ENCODE measurements around the gene LPCAT2.

LPCAT2 gene

DNA sequence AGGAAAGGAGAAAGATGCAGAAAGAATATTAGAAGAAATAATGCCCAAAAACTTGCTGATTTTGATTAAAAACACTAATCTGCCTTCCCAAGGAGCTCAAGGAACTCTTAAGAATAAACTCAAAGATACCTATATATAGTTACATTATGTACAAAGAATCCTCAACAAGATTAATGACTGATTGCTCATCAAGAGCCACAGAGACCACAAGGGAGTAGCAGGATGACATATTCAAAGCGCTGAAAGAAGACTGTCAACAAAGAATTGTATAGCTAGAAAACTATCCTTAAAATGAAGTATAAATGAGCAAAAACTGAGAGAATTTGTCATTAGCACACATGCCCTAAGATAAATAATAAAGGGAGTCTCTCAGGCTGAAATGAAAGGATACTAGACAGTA lies 6.2 kb downstream of the LPCAT2 start:
- 82 to 100% methylated on average over 1 of the region's 1 CpG for WGBS, 2 experiments

DNA sequence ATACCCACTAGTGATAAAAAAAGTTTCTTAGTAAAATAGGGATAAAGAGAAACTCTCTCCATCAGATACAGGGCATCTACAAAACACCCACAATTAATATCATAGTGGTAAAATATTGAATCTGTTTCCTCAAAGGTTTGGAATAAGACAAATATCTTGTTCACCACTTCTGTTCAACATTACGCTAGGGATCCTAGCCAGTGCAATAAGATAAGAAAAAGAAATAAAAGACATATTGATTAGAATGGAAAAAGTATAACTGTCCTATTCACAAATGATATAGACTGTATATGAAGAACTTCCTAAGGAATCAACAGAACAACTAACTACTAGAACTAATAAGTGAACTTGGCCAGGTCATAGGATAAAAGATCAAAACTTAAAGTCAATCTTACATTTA lies 12.9 kb downstream of the LPCAT2 start:
- Histone ChIP-seq H3K4me3 (ENCODE audit: insufficient read depth, low read depth, low read length) (no peak overlapping the region), H3K27me3 (ENCODE audit: control insufficient read depth, insufficient read depth, low read length, poor library complexity, severe bottlenecking) (no peaks in the 10 kb centered on the region), H3K4me1 (ENCODE audit: control insufficient read depth, insufficient read depth, low read length) (no peaks in the 10 kb centered on the region), H3K27ac (ENCODE audit: insufficient read depth, low read depth, low read length, poor library complexity, severe bottlenecking) (no peak overlapping the region), H3K9me3 (ENCODE audit: control insufficient read depth, low read length) (no peaks in the 10 kb centered on the region), H3K36me3 (ENCODE audit: control insufficient read depth, insufficient read depth, low read length) (no peaks in the 10 kb centered on the region)
- WGBS, 2 experiments: no CpG with 5 or more reads among the region's 1 CpG

More for the DNA sequence above, 6.2 kb downstream of the LPCAT2 start:
- H3K4me3 ChIP-seq (ENCODE audit: insufficient read depth, low read depth, low read length): no peak overlapping the region
- peaks cover under 1% of the 10 kb centered on the region for H3K27me3 ChIP-seq (ENCODE audit: control insufficient read depth, insufficient read depth, low read length, poor library complexity, severe bottlenecking)
- no peaks in the 10 kb centered on the region for H3K4me1 ChIP-seq (ENCODE audit: control insufficient read depth, insufficient read depth, low read length)
- H3K9me3 ChIP-seq (ENCODE audit: control insufficient read depth, low read length): no peaks in the 10 kb centered on the region
- H3K36me3 ChIP-seq (ENCODE audit: control insufficient read depth, insufficient read depth, low read length): no peaks in the 10 kb centered on the region
- no peak overlapping the region for H3K27ac ChIP-seq (ENCODE audit: insufficient read depth, low read depth, low read length, poor library complexity, severe bottlenecking)

DNA sequence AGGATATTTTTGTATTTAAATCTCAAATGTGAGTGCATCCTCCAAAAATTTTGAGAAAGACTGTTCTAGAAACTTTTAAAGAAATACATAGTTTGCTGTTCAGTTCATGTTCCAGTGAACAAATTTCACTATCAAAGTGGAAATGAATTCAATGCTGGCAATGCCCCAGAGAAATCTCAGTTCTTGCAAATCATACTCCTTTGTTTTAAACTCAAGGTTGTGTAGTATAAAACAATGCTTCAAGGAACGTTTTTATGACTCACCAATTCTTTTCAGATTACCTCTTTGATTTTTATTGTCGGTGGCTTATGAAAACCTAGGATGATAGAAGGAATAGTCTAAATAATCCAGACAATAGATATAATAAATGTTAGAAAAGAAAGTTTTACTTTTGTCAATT lies 17.6 kb downstream of the LPCAT2 start:
- 78% methylated on average over 1 of the region's 2 CpGs; no CpG with 5 or more reads in 1 of the 2 experiments for WGBS, 2 experiments
- Histone ChIP-seq H3K36me3 (ENCODE audit: control insufficient read depth, insufficient read depth, low read length) (no peaks in the 10 kb centered on the region), H3K9me3 (ENCODE audit: control insufficient read depth, low read length) (no peaks in the 10 kb centered on the region), H3K4me1 (ENCODE audit: control insufficient read depth, insufficient read depth, low read length) (no peaks in the 10 kb centered on the region), H3K27ac (ENCODE audit: insufficient read depth, low read depth, low read length, poor library complexity, severe bottlenecking) (no peak overlapping the region), H3K27me3 (ENCODE audit: control insufficient read depth, insufficient read depth, low read length, poor library complexity, severe bottlenecking) (no peaks in the 10 kb centered on the region), H3K4me3 (ENCODE audit: insufficient read depth, low read depth, low read length) (no peak overlapping the region)

DNA sequence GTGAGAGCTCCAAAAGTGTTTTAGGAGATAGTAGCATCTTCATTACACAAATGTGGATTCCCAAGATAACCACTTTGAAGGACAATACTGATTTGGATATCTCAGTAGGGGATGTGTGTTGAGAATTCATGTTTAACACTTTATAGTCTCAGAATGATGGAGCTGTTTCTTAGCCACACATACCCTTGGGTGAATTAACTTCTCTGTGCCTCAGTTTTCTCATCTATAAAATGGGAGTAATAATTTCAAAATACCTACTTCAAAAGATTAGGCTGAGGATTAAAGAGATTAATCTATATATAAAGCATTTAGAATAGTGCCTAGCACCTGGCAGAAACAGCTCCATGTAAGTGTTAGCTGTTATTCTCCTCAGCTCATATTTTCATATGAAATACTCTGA lies 19.0 kb downstream of the LPCAT2 start:
- H3K4me1 ChIP-seq (ENCODE audit: control insufficient read depth, insufficient read depth, low read length): no peaks in the 10 kb centered on the region
- no peak overlapping the region for H3K4me3 ChIP-seq (ENCODE audit: insufficient read depth, low read depth, low read length)
- no peaks in the 10 kb centered on the region for H3K36me3 ChIP-seq (ENCODE audit: control insufficient read depth, insufficient read depth, low read length)
- H3K27me3 ChIP-seq (ENCODE audit: control insufficient read depth, insufficient read depth, low read length, poor library complexity, severe bottlenecking): no peaks in the 10 kb centered on the region
- no peaks in the 10 kb centered on the region for H3K9me3 ChIP-seq (ENCODE audit: control insufficient read depth, low read length)
- no peak overlapping the region for H3K27ac ChIP-seq (ENCODE audit: insufficient read depth, low read depth, low read length, poor library complexity, severe bottlenecking)

DNA sequence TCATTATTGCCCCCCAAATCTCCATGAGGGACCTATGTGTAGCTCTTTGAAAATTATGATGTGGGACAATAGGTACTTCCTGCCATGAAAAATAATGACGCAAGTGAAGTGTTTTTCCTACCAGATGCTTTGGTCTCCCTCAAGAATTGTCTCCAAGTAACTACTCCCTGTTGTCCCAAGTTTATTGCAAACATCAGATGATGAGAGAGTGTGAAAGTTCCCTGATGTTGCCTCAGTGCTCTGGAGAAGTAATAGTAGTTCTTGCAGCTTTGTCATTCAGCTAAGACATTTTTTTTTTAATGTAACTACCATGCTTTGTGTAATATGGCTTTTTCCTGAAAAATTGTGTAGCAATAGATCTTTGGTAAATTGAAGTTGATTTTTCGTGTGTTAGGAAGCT lies 20.1 kb downstream of the LPCAT2 start:
- no peak overlapping the region for H3K4me3 ChIP-seq (ENCODE audit: insufficient read depth, low read depth, low read length)
- H3K4me1 ChIP-seq (ENCODE audit: control insufficient read depth, insufficient read depth, low read length): no peaks in the 10 kb centered on the region
- WGBS, 2 experiments: 85 to 87% methylated on average over 2 of the region's 2 CpGs
- no peaks in the 10 kb centered on the region for H3K27me3 ChIP-seq (ENCODE audit: control insufficient read depth, insufficient read depth, low read length, poor library complexity, severe bottlenecking)
- no peak overlapping the region for H3K27ac ChIP-seq (ENCODE audit: insufficient read depth, low read depth, low read length, poor library complexity, severe bottlenecking)
- no peaks in the 10 kb centered on the region for H3K36me3 ChIP-seq (ENCODE audit: control insufficient read depth, insufficient read depth, low read length)
- H3K9me3 ChIP-seq (ENCODE audit: control insufficient read depth, low read length): no peaks in the 10 kb centered on the region

DNA sequence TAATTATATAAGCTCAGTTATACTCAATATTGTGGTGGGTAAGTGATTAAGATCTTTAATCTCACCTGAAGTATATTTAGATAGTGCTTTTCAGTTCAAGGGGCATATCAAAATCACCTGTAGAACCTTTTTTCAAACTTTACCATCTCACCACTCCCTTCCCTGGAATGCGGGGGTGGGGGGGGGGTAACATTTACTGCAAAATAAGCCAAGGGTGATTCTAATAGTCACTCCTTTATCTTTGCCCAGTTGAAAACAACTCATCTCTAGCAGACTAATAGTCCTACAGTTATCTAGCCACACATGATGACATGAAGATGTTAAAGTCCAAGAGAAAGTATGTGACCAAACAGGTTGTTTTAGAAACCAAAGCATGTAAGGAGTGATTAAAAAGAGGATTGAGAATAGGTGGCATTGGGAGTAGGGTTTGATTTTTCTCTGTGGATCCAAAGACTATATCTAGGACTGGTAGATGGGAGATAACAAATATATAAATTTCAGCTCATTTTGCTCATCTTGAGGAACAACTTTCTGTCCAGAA lies 21.5 kb downstream of the LPCAT2 start:
- WGBS, 2 experiments: 100% methylated on average over 1 of the region's 1 CpG; no CpG with 5 or more reads in 1 of the 2 experiments
- no peaks in the 10 kb centered on the region for H3K9me3 ChIP-seq (ENCODE audit: control insufficient read depth, low read length)
- no peak overlapping the region for H3K27ac ChIP-seq (ENCODE audit: insufficient read depth, low read depth, low read length, poor library complexity, severe bottlenecking)

DNA sequence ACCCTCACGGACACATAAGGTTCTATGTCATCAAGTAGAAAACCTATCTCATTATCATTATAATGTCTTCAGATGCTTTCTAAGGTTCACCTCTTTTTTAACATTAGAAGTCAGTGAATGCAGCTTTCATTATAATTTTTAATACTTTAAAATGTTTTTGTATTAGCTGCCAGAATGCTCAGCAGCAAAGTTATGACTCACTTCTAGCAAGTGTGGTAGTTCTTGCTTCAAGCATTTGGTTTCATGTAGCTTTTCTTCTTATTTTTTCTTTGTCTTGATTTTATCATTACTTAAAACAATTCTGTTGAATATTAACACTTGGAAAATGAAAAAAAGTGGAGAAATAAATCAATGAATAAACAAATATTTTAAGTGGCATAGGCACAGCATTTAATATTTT lies 23.4 kb downstream of the LPCAT2 start:
- Histone ChIP-seq H3K27ac (ENCODE audit: insufficient read depth, low read depth, low read length, poor library complexity, severe bottlenecking) (no peak overlapping the region), H3K4me1 (ENCODE audit: control insufficient read depth, insufficient read depth, low read length) (no peaks in the 10 kb centered on the region), H3K4me3 (ENCODE audit: insufficient read depth, low read depth, low read length) (no peak overlapping the region), H3K9me3 (ENCODE audit: control insufficient read depth, low read length) (no peaks in the 10 kb centered on the region), H3K36me3 (ENCODE audit: control insufficient read depth, insufficient read depth, low read length) (no peaks in the 10 kb centered on the region), H3K27me3 (ENCODE audit: control insufficient read depth, insufficient read depth, low read length, poor library complexity, severe bottlenecking) (no peaks in the 10 kb centered on the region)
- 86% methylated on average over 1 of the region's 1 CpG; no CpG with 5 or more reads in 1 of the 2 experiments for WGBS, 2 experiments

More for the DNA sequence above, 21.5 kb downstream of the LPCAT2 start:
- Histone ChIP-seq H3K4me1 (ENCODE audit: control insufficient read depth, insufficient read depth, low read length) (no peaks in the 10 kb centered on the region), H3K27me3 (ENCODE audit: control insufficient read depth, insufficient read depth, low read length, poor library complexity, severe bottlenecking) (no peaks in the 10 kb centered on the region), H3K36me3 (ENCODE audit: control insufficient read depth, insufficient read depth, low read length) (no peaks in the 10 kb centered on the region), H3K4me3 (ENCODE audit: insufficient read depth, low read depth, low read length) (no peak overlapping the region)

DNA sequence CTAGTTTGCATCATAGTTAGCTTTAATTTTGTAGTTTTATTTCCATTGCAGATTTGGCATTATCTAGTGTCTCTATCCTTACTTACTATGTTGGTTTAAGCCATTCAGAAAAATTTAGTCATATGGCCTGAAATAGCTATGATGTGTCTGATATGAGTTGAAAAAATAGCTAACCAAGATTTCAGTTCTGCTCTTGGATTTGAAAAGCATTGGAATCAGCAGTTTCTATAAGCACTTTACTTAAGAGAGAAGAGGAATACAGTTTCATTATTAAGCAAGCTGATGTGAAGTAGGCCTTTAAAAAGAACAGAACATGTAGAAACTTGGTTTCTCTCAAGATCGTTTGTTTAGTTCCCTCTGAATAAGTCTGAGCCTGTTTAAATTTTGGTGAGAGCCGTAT lies 25.9 kb downstream of the LPCAT2 start:
- Histone ChIP-seq H3K36me3 (ENCODE audit: control insufficient read depth, insufficient read depth, low read length) (no peaks in the 10 kb centered on the region), H3K4me1 (ENCODE audit: control insufficient read depth, insufficient read depth, low read length) (no peaks in the 10 kb centered on the region), H3K4me3 (ENCODE audit: insufficient read depth, low read depth, low read length) (no peak overlapping the region), H3K27ac (ENCODE audit: insufficient read depth, low read depth, low read length, poor library complexity, severe bottlenecking) (no peak overlapping the region), H3K9me3 (ENCODE audit: control insufficient read depth, low read length) (no peaks in the 10 kb centered on the region), H3K27me3 (ENCODE audit: control insufficient read depth, insufficient read depth, low read length, poor library complexity, severe bottlenecking) (no peaks in the 10 kb centered on the region)
- 89 to 93% methylated on average over 2 of the region's 2 CpGs for WGBS, 2 experiments

GRCh38 chr16:55539049-55539448 lies 30.2 kb downstream of the LPCAT2 start:
- no peak overlapping the region for H3K27ac ChIP-seq (ENCODE audit: insufficient read depth, low read depth, low read length, poor library complexity, severe bottlenecking)
- WGBS, 2 experiments: 70 to 78% methylated on average over 1 to 4 of the region's 5 CpGs

GRCh38 chr16:55539488-55539887 lies 30.6 kb downstream of the LPCAT2 start:
- H3K36me3 ChIP-seq (ENCODE audit: control insufficient read depth, insufficient read depth, low read length): no peaks in the 10 kb centered on the region
- H3K4me3 ChIP-seq (ENCODE audit: insufficient read depth, low read depth, low read length): no peak overlapping the region
- H3K27me3 ChIP-seq (ENCODE audit: control insufficient read depth, insufficient read depth, low read length, poor library complexity, severe bottlenecking): no peaks in the 10 kb centered on the region
- WGBS, 2 experiments: 65 to 67% methylated on average over 1 of the region's 1 CpG
- H3K9me3 ChIP-seq (ENCODE audit: control insufficient read depth, low read length): no peaks in the 10 kb centered on the region
- no peaks in the 10 kb centered on the region for H3K4me1 ChIP-seq (ENCODE audit: control insufficient read depth, insufficient read depth, low read length)
- H3K27ac ChIP-seq (ENCODE audit: insufficient read depth, low read depth, low read length, poor library complexity, severe bottlenecking): no peak overlapping the region

More at GRCh38 chr16:55539049-55539448, 30.2 kb downstream of the LPCAT2 start:
- Histone ChIP-seq H3K36me3 (ENCODE audit: control insufficient read depth, insufficient read depth, low read length) (no peaks in the 10 kb centered on the region), H3K4me3 (ENCODE audit: insufficient read depth, low read depth, low read length) (no peak overlapping the region), H3K4me1 (ENCODE audit: control insufficient read depth, insufficient read depth, low read length) (no peaks in the 10 kb centered on the region), H3K27me3 (ENCODE audit: control insufficient read depth, insufficient read depth, low read length, poor library complexity, severe bottlenecking) (no peaks in the 10 kb centered on the region), H3K9me3 (ENCODE audit: control insufficient read depth, low read length) (no peaks in the 10 kb centered on the region)

GRCh38 chr16:55540221-55540620 lies 31.3 kb downstream of the LPCAT2 start:
- Histone ChIP-seq H3K27me3 (ENCODE audit: control insufficient read depth, insufficient read depth, low read length, poor library complexity, severe bottlenecking) (no peaks in the 10 kb centered on the region), H3K9me3 (ENCODE audit: control insufficient read depth, low read length) (no peaks in the 10 kb centered on the region), H3K4me1 (ENCODE audit: control insufficient read depth, insufficient read depth, low read length) (no peaks in the 10 kb centered on the region), H3K36me3 (ENCODE audit: control insufficient read depth, insufficient read depth, low read length) (no peaks in the 10 kb centered on the region), H3K4me3 (ENCODE audit: insufficient read depth, low read depth, low read length) (no peak overlapping the region), H3K27ac (ENCODE audit: insufficient read depth, low read depth, low read length, poor library complexity, severe bottlenecking) (no peak overlapping the region)
- 95 to 100% methylated on average over 1 of the region's 1 CpG for WGBS, 2 experiments

Data from ectodermal cell (in vitro differentiated cells).